DOHH2 (cell line): ENCODE results near the gene NCKAP5.

ENCODE experiments used
- H3F3A ChIP-seq: fragments of 200-600 bp; sonication (generic), shearing (Covaris generic); 2 replicates; pipeline ENCODE4 v1.6.0; 2016; ENCODE audit warnings: antibody characterized with exemption, mild to moderate bottlenecking; ENCODE audit not compliant: control insufficient read depth, insufficient read depth
- H3K27ac ChIP-seq: fragments of 200-600 bp; sonication (generic); 2 replicates; pipeline ENCODE4 v1.5.1; 2014; ENCODE audit warnings: low read depth, mild to moderate bottlenecking, low read length, moderate library complexity
- H3K27me3 ChIP-seq: fragments of 200-600 bp; sonication (generic); 2 replicates; pipeline ENCODE4 v1.6.1; 2014; ENCODE audit warnings: mild to moderate bottlenecking, low read length, mixed read lengths; ENCODE audit not compliant: control insufficient read depth
- H3K36me3 ChIP-seq: fragments of 200-600 bp; sonication (generic); 2 replicates; pipeline ENCODE4 v1.6.1; 2014; ENCODE audit warnings: mild to moderate bottlenecking, low read length, moderate library complexity, mixed read lengths; ENCODE audit not compliant: control insufficient read depth
- H3K4me1 ChIP-seq: fragments of 200-600 bp; sonication (generic); 2 replicates; pipeline ENCODE4 v1.6.1; 2014; ENCODE audit warnings: mild to moderate bottlenecking, low read length, mixed read lengths; ENCODE audit not compliant: control insufficient read depth
- H3K4me2 ChIP-seq: fragments of 200-600 bp; sonication (generic); 2 replicates; pipeline ENCODE4 v1.6.0; 2014; ENCODE audit warnings: mild to moderate bottlenecking, low read length, moderate library complexity
- H3K4me3 ChIP-seq: fragments of 200-600 bp; sonication (generic); 2 replicates; pipeline ENCODE4 v1.5.1; 2014; ENCODE audit warnings: mild to moderate bottlenecking, low read length, mixed read lengths
- H3K79me2 ChIP-seq: fragments of 200-600 bp; sonication (generic); 2 replicates; pipeline ENCODE4 v1.6.1; 2014; ENCODE audit warnings: mild to moderate bottlenecking, low read length, mixed read lengths; ENCODE audit not compliant: control insufficient read depth
- H3K9me2 ChIP-seq: fragments of 200-600 bp; sonication (generic); replicated peaks from 2 replicates; pipeline ENCODE4 v1.6.1; 2014; ENCODE audit warnings: mild to moderate bottlenecking, low read length, mixed read lengths; ENCODE audit not compliant: control insufficient read depth
- H3K9me3 ChIP-seq: fragments of 200-600 bp; sonication (generic); 2 replicates; pipeline ENCODE4 v1.6.1; 2014; ENCODE audit warnings: antibody characterized with exemption, low read length, mixed read lengths; ENCODE audit not compliant: control insufficient read depth, insufficient read depth
- H4K20me1 ChIP-seq: fragments of 200-600 bp; sonication (generic); 2 replicates; pipeline ENCODE4 v1.6.0; 2014; ENCODE audit warnings: low read depth, mild to moderate bottlenecking, antibody characterized with exemption, low read length, moderate library complexity; ENCODE audit not compliant: control insufficient read depth, insufficient read depth
- EZH2phosphoT487 ChIP-seq: fragments of 200-600 bp; sonication (generic); IDR thresholded peaks from 2 replicates; pipeline ENCODE4 v1.6.1; 2017; ENCODE audit warnings: borderline replicate concordance, mild to moderate bottlenecking, antibody characterized with exemption, low read length, moderate library complexity, mixed read lengths
- TF ChIP-seq, protein P1 (sequence below): fragments of 200-600 bp; sonication (generic); IDR thresholded peaks from one replicate; pipeline ENCODE4 v1.5.1; 2014; ENCODE audit warnings: antibody characterized with exemption, mild to moderate bottlenecking, low read depth, low read length; ENCODE audit not compliant: poor library complexity, severe bottlenecking

Gene NCKAP5

DNA sequence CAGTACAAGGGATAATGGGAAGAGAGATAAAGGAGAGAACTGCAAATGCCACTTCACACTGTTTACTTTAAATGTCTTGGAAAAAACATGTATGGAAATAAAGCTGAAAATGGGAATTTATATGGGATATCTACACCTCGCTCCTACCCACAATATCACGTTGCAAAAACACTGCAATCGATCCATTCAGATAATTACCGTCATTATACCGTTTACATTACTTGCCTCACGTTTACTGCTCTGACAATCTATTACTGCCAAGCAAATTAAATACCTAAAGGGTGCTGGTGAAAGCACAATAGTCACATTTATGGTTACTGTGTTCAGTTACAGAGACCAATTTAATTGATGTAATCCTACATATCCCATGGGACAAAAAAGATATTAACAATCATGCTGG is 683.6 kb downstream of the NCKAP5 start:
- H3K9me3 ChIP-seq = no peaks in the 10 kb centered on the region
- H3K4me3 ChIP-seq = no peak overlapping the region
- TF ChIP-seq, protein P1, sequence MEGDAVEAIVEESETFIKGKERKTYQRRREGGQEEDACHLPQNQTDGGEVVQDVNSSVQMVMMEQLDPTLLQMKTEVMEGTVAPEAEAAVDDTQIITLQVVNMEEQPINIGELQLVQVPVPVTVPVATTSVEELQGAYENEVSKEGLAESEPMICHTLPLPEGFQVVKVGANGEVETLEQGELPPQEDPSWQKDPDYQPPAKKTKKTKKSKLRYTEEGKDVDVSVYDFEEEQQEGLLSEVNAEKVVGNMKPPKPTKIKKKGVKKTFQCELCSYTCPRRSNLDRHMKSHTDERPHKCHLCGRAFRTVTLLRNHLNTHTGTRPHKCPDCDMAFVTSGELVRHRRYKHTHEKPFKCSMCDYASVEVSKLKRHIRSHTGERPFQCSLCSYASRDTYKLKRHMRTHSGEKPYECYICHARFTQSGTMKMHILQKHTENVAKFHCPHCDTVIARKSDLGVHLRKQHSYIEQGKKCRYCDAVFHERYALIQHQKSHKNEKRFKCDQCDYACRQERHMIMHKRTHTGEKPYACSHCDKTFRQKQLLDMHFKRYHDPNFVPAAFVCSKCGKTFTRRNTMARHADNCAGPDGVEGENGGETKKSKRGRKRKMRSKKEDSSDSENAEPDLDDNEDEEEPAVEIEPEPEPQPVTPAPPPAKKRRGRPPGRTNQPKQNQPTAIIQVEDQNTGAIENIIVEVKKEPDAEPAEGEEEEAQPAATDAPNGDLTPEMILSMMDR = no peak
- no peak for TF ChIP-seq EZH2phosphoT487
- no peak overlapping the region for H3K27ac ChIP-seq
- no peak overlapping the region for H3K4me2 ChIP-seq
- no peaks in the 10 kb centered on the region for H3K9me2 ChIP-seq
- H3K79me2 ChIP-seq = no peaks in the 10 kb centered on the region
- no peaks in the 10 kb centered on the region for H4K20me1 ChIP-seq
- no peaks in the 10 kb centered on the region for H3K4me1 ChIP-seq
- H3K36me3 ChIP-seq = no peaks in the 10 kb centered on the region
- H3F3A ChIP-seq = no peaks in the 10 kb centered on the region
- H3K27me3 ChIP-seq = no peaks in the 10 kb centered on the region

GRCh38 chr2:132884292-132884691 is 684.0 kb downstream of the NCKAP5 start:
- Histone ChIP-seq H3K4me3 (no peak overlapping the region), H3K79me2 (no peaks in the 10 kb centered on the region), H3K9me2 (no peaks in the 10 kb centered on the region), H3K27me3 (no peaks in the 10 kb centered on the region), H3K4me2 (no peak overlapping the region), H4K20me1 (no peaks in the 10 kb centered on the region), H3K9me3 (no peaks in the 10 kb centered on the region), H3F3A (no peaks in the 10 kb centered on the region), H3K36me3 (no peaks in the 10 kb centered on the region), H3K27ac (no peak overlapping the region), H3K4me1 (no peaks in the 10 kb centered on the region)
- TF ChIP-seq EZH2phosphoT487 = no peak
- TF ChIP-seq, protein P1 = no peak

- Histone ChIP-seq H3K4me3 (no peak overlapping the region), H3K9me3 (no peaks in the 10 kb centered on the region), H3K9me2 (no peaks in the 10 kb centered on the region), H3K36me3 (no peaks in the 10 kb centered on the region), H3K4me1 (no peaks in the 10 kb centered on the region), H4K20me1 (no peaks in the 10 kb centered on the region), H3F3A (no peaks in the 10 kb centered on the region), H3K79me2 (no peaks in the 10 kb centered on the region), H3K27ac (no peak overlapping the region), H3K4me2 (no peak overlapping the region), H3K27me3 (no peaks in the 10 kb centered on the region)
- TF ChIP-seq EZH2phosphoT487 = no peak
- TF ChIP-seq, protein P1 = no peak
Observed at GRCh38 chr2:132883430-132883829, 684.8 kb downstream of the NCKAP5 start.

DNA sequence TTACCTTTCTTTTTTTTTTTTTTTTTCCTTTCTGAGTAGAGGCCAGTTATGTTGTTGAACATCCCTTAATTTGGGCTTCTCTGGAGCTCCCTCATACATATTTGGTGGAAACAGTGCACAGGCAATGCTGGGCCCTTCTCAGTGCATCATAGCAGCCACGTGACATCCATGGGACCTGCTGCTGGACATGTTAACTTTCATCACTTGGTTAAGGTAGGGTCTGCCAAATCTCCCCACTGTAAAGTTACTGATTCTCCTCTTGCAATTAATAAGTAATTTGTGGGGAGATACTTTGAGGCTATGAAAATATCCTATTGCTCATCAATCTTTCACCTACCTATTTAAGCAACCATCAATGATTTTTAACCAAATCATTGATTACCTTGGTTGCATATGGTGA is 686.7 kb downstream of the NCKAP5 start:
- H4K20me1 ChIP-seq = no peaks in the 10 kb centered on the region
- no peaks in the 10 kb centered on the region for H3K9me3 ChIP-seq
- H3F3A ChIP-seq = no peaks in the 10 kb centered on the region
- no peak overlapping the region for H3K4me2 ChIP-seq
- no peak overlapping the region for H3K4me3 ChIP-seq
- no peaks in the 10 kb centered on the region for H3K9me2 ChIP-seq
- no peaks in the 10 kb centered on the region for H3K27me3 ChIP-seq
- H3K79me2 ChIP-seq = no peaks in the 10 kb centered on the region
- TF ChIP-seq EZH2phosphoT487 = no peak
- TF ChIP-seq, protein P1 = no peak
- H3K36me3 ChIP-seq = no peaks in the 10 kb centered on the region
- no peaks in the 10 kb centered on the region for H3K4me1 ChIP-seq
- H3K27ac ChIP-seq = no peak overlapping the region
